ENCODE measurements around the gene SLC22A13.
"Not testable (repeated sequence)": the region's sequence is repeated elsewhere in the genome, so short reads cannot be mapped to it uniquely, and the experiment has no call there.

The SLC22A13 gene, protein sequence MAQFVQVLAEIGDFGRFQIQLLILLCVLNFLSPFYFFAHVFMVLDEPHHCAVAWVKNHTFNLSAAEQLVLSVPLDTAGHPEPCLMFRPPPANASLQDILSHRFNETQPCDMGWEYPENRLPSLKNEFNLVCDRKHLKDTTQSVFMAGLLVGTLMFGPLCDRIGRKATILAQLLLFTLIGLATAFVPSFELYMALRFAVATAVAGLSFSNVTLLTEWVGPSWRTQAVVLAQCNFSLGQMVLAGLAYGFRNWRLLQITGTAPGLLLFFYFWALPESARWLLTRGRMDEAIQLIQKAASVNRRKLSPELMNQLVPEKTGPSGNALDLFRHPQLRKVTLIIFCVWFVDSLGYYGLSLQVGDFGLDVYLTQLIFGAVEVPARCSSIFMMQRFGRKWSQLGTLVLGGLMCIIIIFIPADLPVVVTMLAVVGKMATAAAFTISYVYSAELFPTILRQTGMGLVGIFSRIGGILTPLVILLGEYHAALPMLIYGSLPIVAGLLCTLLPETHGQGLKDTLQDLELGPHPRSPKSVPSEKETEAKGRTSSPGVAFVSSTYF

GRCh38 chr3:38265604-38266307, at the start of gene SLC22A13:
TSS of gene SLC22A13 (plus strand) at chr3:38265812. CDS start at chr3:38265861, 49 bp downstream.
- no peak for DNase-seq

DNA sequence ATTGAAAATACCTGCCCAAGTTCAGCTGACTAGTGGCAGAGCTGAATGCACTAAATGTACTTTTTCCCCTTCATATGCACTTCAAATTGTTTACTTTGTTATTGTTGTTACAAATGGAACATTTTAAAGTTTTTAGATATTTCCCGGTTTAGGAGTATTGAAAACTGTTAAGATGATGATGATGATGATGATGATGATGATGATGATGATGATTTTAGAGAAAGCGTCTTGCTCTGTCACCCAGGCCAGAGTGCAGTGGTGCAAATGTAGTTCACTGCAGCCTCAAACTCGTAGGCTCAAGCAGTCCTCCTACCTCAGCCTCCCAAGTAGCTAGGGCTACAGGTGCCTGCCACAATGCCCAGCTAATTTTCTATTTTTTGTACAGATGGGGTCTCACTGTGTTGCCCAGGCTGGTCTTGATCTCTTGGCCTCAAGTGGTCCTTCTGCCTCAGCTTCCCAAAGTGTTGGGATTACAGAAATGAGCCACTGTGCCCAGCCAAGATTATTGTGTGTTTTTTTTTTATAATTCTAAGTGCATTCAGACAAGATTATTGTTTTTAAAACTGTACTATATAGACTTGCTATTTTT, 45.9 kb upstream of the SLC22A13 start:
- DNase-seq, result no peak

DNA sequence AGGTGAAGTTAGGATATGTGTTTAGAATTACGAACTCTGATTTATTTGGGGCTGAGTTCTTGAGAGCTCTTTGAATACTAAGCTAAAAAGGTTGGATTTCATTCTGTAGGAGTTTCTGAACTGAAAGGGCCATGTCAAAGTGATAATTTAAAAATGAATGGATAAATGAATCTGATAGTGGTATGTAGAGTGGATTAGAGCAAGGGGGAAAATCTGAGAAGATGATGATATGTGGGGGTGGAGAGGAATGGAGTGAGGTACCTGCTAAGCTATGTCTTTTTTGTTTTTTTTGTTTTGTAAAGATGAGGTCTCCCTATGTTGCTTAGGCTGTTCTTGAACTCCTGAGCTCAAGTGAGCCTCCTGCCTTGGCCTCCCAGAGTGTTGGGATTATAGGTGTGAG, 44.6 kb upstream of the SLC22A13 start:
- no peak for DNase-seq

- no peak for DNase-seq
Measured at GRCh38 chr3:38222032-38222634, 43.5 kb upstream of the SLC22A13 start.

GRCh38 chr3:38224357-38224756, 41.3 kb upstream of the SLC22A13 start:
- DNase-seq, result no peak

DNA sequence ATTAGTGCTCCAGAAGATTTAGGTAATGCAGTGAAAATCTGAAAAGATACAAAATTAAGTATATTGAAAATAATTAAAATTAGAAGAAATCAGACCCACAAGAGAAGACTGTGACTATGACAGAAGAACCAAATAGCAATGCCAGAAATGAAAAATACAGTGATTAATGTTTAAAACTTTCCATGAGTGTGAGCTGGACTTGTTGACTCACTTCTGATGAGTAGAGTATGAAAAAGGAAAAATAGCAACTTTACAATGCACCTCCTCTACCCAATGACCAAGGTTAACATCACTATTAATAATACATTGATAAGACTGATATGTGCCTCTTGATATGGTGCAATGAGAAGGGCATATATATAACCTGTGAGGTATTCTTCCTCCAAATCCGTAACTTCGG, 39.3 kb upstream of the SLC22A13 start:
- peak; percentile 60 for DNase-seq

- DNase-seq, result peak; percentile 80
Measured at GRCh38 chr3:38227989-38228388, 37.6 kb upstream of the SLC22A13 start.

DNA sequence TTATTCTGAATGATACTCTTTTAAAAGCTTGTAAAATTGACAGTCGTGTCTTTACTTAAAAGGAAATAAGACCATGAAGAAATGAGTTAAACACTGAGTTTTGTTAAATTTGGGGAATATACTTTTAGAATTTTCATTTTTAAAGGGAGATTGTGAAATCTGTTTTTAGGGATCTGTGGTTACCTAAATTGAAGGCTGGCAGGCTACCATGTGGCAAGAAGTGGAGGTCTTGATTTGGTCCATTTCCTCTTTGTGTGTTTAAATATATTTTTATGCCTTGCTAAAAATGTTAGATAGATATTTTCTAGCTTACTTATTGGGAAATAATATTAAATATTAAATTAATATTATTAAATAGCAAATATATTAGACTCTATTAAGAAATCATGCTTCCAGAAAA, 36.6 kb upstream of the SLC22A13 start:
- no peak for DNase-seq

DNA sequence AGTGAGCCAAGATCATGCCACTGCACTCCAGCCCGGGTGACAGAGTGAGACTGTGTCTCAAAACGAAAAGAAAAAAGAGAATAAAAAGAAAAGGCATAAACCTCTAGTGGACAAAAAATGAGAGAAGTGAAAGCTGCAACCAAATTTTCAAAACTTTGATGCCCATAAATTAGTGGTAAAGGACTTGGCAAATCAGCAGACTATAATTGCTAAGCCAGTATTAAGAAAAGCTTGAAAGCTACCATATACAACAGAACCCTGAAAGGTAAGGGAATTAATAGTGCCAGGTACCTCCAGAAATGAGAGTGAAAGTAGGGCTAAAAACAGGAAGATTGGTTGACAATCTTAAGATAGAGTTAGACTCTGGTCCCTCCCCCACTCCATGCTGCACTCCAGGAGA, 32.9 kb upstream of the SLC22A13 start:
- DNase-seq, result no peak

DNA sequence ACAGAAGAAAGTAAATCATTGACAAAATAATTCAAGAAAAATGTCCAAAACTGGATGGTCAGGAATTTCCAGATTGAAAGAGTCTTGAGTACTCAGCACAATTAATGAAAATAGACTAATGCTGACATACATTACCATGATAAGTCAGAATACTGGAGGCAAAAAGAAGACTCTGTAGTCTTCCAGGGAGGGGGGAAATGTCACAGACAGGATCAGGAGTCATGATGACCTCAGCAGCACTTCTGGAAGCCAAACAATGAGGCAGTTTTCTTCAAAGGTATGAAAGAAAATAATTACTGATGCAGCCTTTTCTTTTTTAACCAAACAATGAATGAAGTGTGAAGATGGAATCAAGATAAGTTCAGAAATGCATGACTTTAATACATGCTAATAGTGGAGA, 30.1 kb upstream of the SLC22A13 start:
- DNase-seq, result no peak

DNA sequence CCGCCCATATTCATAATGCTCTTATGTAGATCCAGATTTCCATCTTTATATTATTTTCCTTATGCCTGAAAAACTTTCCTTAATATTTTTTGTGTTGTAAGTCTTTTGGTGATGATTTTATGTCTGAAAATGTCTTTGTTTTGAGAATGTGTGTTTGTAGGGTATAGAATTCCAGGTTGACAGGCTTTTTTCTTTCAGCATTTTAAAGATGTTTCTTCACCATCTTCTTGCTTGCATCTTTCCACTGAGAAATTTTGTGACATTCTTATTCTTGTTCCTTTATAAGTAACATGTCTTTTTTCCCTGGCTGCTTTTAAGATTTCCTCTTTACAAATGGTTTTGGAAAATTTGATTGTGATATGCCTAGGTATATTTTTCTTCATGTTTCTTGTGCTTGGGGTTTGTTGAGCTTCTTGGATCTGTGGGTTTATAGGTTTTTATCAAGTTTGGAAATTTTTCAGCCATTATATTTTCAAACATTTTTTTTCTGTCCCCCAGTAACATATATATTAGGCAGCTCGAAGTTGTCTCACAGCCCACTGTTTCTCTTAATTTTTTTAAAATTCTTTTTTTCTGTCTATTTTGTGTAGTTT, 27.1 kb upstream of the SLC22A13 start:
- no peak for DNase-seq

GRCh38 chr3:38242812-38243211, 22.8 kb upstream of the SLC22A13 start:
- not testable (repeated sequence) for DNase-seq

- DNase-seq, result no peak
Measured at GRCh38 chr3:38245930-38246329, 19.7 kb upstream of the SLC22A13 start.

DNA sequence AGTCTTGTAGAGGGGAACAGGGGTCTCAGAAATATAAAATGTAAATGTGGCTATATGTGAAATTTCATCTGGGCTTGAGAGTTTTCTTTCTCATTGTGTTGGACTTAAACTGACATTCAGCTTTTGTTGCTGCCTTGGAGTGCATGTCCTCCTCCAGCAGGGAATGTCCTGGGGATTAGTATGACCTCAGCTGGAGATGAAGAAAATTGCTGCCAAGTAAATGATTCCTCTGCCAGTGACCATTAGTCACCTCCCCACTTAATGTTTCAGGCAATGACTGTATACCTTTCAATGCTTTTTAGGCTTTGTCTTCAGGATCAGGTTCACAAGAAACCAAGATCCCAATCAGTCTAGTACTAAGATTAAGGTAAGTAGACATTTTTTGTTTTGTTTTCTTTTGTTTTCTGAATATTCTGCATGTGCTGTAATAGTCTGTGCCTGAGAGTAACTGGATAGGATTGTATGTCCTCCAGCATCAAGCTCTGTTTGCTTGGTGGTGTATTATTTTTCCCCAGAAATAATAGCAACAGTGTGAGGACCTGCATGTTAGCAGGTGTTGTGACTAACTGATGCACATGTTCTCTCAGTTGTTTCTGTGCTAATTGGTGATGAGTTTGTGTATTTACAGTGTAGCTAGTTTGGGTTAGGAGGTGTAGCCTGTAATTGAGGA, 18.1 kb upstream of the SLC22A13 start:
- DNase-seq, result peak; percentile 89

DNA sequence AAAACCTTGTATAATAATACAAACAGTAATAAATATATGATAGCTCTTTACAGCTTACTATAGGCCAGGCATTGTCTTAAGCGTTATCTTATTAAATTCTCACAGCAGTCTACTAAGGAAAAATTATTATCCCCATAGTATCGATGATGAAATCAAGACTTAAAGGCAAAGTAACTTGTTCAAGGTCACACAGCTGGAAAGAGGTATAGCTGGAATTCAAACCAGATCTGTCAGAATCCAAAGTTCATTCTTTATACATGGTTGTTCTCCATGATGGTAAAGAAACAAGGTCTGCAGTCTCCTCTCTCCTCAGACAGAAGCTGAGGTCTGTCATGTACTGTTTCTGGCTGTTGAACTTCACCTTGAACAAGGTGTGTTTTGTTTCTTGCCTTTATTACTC, 15.4 kb upstream of the SLC22A13 start:
- no peak for DNase-seq

GRCh38 chr3:38251197-38251596, 14.4 kb upstream of the SLC22A13 start:
- no peak for DNase-seq

DNA sequence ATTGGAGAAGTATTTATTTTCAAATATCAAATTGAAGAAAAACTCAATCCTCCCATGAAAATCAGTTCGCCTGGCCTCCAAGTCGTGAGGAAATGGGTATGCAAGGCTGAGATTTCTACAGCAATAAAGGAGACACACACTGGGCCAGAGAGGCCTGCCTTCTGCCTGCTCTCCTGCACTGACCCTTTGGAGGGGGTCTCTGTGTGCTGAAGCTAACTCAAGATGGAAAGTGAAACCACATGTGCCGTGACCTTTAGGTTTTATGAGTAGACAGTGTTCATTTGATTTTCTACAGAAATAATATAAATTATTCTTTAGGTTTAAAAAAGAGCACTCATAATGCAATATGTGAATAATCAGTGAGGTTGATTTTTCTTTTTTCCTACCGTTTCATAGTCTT, 11.9 kb upstream of the SLC22A13 start:
- DNase-seq, result no peak

DNA sequence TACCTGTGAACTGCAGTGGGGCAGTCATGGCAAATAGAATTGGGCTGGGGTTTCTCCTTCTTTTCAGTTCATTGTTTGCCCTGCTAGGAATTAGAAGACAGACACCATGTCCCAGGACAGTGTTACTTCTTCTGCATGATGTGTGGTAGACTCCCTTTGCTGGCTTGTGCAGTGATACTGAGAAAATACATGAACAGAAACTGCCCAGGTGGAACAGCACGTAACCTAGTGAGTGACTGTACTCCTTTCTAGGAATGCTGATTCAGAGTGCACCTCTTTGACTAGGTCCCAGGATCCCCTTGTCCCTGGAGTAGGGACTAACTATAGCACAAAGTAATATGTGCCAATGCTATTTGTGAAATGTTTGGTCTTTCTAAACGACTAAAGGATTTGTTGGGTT, 10.7 kb upstream of the SLC22A13 start:
- no peak for DNase-seq

DNA sequence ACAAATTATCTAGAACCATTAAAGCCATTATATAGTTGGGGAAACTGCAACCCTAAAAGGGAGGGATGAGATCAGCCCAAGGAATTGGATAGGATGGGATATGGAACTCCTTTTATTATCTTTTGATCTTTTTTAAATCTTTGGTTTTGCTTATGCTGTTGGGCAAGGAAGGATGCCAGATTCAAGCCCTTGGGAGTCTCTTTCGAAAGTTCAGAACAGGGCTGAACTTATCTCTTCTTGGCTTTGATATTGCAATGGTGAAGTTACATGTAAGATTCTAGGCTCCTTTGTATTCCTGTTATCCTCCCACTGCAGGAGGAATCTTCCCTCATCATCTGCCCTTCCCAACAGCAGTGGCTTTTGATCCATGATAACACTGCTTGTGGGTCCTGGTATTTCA, 10.0 kb upstream of the SLC22A13 start:
- DNase-seq, result no peak

DNA sequence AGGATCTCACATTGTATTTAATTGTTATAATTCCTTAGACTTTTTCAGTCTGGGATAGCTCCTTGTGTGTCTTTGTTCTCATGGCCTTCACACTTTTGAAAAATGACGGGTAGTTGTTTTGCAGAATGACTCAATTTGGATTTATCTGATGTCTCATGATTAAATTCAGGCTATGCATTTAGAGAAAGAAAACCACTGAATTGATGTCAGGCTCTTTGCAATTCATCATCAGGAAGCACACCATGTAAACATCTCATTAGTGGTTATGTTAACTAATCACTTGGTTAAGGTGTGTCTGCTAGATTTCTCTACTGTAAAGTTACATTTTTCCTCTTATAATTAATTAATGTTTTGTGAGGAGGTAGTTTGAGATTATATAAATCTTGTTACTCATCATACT, 8.0 kb upstream of the SLC22A13 start:
- DNase-seq, result no peak

GRCh38 chr3:38260474-38260873, 5.1 kb upstream of the SLC22A13 start:
- DNase-seq, result no peak

DNA sequence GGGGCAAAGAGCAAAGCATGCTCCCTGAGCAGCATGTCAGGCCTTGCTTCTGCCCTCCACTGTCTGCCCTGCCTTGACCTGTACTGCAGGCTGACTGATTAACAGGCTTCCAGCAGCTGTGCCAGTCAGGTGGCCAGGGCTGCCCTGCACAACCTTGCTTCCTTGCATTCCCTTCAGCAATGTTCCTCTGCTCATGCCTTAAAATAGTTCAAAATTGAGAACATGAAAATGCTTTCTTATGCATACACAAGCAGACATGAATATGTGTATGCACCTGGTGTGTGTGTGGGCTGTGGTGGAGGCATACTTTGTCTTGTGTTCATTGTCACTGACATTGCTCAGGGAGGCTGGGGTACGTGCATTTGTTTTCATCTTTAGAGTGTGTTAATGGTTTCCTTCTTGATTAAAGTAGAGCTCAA, 1.2 kb upstream of the SLC22A13 start:
- DNase-seq, result no peak

All from EL (cell line).